Type B pancreatic cell (in vitro differentiated cells): ENCODE results near the gene DEPDC1. TPM values are rescaled to one million over a fixed set of nuclear protein-coding genes. Genes with fewer than 3 reads are reported as not detected.
"Not testable (repeated sequence)": the region's sequence is repeated elsewhere in the genome, so short reads cannot be mapped to it uniquely, and the experiment has no call there.

ENCODE experiments used
- DNase-seq: peaks from one replicate; pipeline ENCODE4 v3.0.0; 2021; ENCODE audit warnings: mixed read lengths; ENCODE audit not compliant: unreplicated experiment; ENCODE audit errors: extremely low spot score
- H3K27ac Mint-ChIP-seq: 2 replicates; pipeline ENCODE4 v1.8.0; 2021; ENCODE audit warnings: mild to moderate bottlenecking, mixed read lengths
- H3K27me3 Mint-ChIP-seq: 2 replicates; pipeline ENCODE4 v1.8.0; 2021; ENCODE audit warnings: mixed read lengths
- H3K36me3 Mint-ChIP-seq: 2 replicates; pipeline ENCODE4 v1.8.0; 2021; ENCODE audit warnings: mixed read lengths
- H3K4me1 Mint-ChIP-seq: one replicate; pipeline ENCODE4 v1.8.0; 2021; ENCODE audit warnings: mixed read lengths; ENCODE audit not compliant: unreplicated experiment
- H3K4me3 Mint-ChIP-seq: 2 replicates; pipeline ENCODE4 v1.8.0; 2021; ENCODE audit warnings: mild to moderate bottlenecking, mixed read lengths
- H3K9me3 Mint-ChIP-seq: 2 replicates; pipeline ENCODE4 v1.8.0; 2021; ENCODE audit warnings: mixed read lengths
- CTCF ChIP-seq: fragments of 200-600 bp; sonication (generic); conservative IDR thresholded peaks from 2 replicates; pipeline ENCODE4 v1.5.0; 2021; ENCODE audit warnings: antibody characterized with exemption, mild to moderate bottlenecking
- total RNA-seq: library from RNA; stranded (reverse); gene quantifications from 2 replicates; pipeline ENCODE4 v1.2.1, GENCODE V29; 2021; ENCODE audit warnings: low replicate concordance

DEPDC1 gene
- total RNA-seq, 1 donor from 2014 or later, result 25.7 TPM

- no peak for DNase-seq
- peak overlapping the region; percentile 88 for H3K27ac Mint-ChIP-seq
- TF ChIP-seq CTCF, result peak; percentile 17
- H3K4me3 Mint-ChIP-seq, result peak overlapping the region; percentile 96
- no peaks in the 10 kb centered on the region for H3K27me3 Mint-ChIP-seq
- H3K4me1 Mint-ChIP-seq, result peaks cover 23% of the 10 kb centered on the region
- H3K36me3 Mint-ChIP-seq, result peaks cover 8% of the 10 kb centered on the region
- no peaks in the 10 kb centered on the region for H3K9me3 Mint-ChIP-seq
These were observed 446 bp upstream of the DEPDC1 start for GRCh38 chr1:68497358-68497698.

DNA sequence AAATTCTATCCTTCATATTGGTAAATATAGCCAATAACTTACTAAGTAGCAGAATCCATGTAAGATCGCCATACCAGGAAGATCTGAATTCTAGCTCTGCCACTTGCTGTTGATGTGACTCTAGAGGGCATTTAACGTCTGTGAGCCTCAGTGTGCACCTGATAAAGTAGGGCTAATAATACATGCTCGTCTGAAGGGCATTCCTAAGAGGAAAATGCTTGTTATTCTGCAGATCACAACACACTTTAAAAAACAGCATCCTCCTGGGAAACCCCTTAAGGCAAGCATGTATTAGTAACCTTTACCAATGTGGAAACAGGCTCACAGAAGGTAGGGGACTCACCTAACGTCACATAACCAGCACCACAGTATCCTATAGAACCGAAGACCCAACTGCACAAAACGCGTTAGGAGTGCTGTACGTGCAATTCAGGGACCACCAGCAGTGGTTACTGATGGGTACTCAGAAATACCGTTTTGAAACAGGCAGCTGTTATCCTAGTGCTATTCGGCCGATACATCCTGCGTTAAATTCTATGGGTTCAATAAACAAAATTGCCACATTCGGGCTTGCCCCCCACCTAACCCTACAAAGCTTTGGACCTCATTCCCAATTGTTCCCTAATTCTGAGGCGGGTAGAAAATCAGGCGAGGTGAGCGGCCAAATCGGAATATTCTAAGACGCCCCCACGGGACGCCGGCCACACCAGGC, 758 bp downstream of the DEPDC1 start:
- Mint-ChIP-seq H3K4me1 (peaks cover 23% of the 10 kb centered on the region), H3K36me3 (peaks cover 9% of the 10 kb centered on the region), H3K9me3 (no peaks in the 10 kb centered on the region), H3K27me3 (no peaks in the 10 kb centered on the region), H3K4me3 (peak overlapping the region; percentile 96), H3K27ac (peak overlapping the region; percentile 88)
- no peak for DNase-seq
- peak; percentile 9 for TF ChIP-seq CTCF

DNA sequence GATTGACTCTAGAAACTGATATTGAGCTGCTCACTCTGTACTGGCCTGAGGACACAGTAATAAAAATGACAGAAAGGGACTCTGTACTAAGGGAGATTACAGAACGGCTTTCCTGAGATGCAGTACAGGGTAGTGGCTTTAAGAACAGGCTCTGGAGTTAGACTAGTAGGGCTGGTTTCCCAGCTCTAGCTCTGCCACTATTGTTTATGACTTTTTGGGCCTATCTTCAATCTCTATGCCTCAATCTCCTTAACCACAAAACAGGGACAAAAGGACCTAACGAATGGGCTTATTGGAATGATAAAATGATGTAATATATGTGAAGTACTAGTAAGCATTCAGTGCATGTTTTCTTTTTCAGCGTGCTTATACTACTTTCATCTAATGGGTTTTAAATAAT, 1.4 kb downstream of the DEPDC1 start:
- Mint-ChIP-seq H3K36me3 (peaks cover 14% of the 10 kb centered on the region), H3K4me3 (peak overlapping the region; percentile 96), H3K27ac (peak overlapping the region; percentile 88), H3K4me1 (peaks cover 23% of the 10 kb centered on the region), H3K27me3 (no peaks in the 10 kb centered on the region), H3K9me3 (no peaks in the 10 kb centered on the region)
- DNase-seq, result no peak
- TF ChIP-seq CTCF, result no peak

DNA sequence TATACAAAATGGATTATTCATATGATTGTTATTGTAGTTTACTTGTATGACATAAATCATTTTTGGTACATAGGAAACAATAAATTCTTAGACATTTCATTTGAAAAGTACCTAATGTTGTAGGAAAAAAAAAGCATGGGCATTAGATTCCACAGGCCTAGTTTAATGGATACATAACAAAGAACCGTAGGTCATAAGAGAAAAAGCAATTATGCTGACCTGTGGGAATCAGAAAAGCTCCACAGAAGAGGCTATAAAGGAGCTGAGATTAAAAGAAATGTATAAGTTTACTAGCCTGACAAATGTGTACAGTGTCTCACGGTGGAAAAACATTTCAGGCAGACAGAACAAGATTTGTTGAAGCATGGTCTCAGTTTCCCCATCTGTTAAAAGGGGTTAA, 3.7 kb downstream of the DEPDC1 start:
- TF ChIP-seq CTCF, result no peak
- no peak overlapping the region for H3K27ac Mint-ChIP-seq
- no peak for DNase-seq
- H3K4me3 Mint-ChIP-seq, result no peak overlapping the region
- H3K4me1 Mint-ChIP-seq, result peaks cover 23% of the 10 kb centered on the region
- no peaks in the 10 kb centered on the region for H3K27me3 Mint-ChIP-seq
- H3K36me3 Mint-ChIP-seq, result peaks cover 19% of the 10 kb centered on the region
- H3K9me3 Mint-ChIP-seq, result no peaks in the 10 kb centered on the region

GRCh38 chr1:68492255-68492654, 4.6 kb downstream of the DEPDC1 start:
- Mint-ChIP-seq H3K4me1 (peaks cover 16% of the 10 kb centered on the region), H3K36me3 (peaks cover 23% of the 10 kb centered on the region)
- not testable (repeated sequence) for H3K27ac Mint-ChIP-seq, H3K4me3 Mint-ChIP-seq, DNase-seq, H3K27me3 Mint-ChIP-seq, H3K9me3 Mint-ChIP-seq

GRCh38 chr1:68490046-68490651, 6.7 kb downstream of the DEPDC1 start:
- H3K9me3 Mint-ChIP-seq, result no peaks in the 10 kb centered on the region
- H3K27ac Mint-ChIP-seq, result peak overlapping the region; percentile 9
- H3K4me3 Mint-ChIP-seq, result no peak overlapping the region
- no peak for DNase-seq
- peaks cover 28% of the 10 kb centered on the region for H3K36me3 Mint-ChIP-seq
- TF ChIP-seq CTCF, result no peak
- peaks cover 8% of the 10 kb centered on the region for H3K4me1 Mint-ChIP-seq
- no peaks in the 10 kb centered on the region for H3K27me3 Mint-ChIP-seq
